Stimulated activated CD4-positive, alpha-beta T cell treated with anti-CD3 and anti-CD28 coated beads, Interleukin-1b, Interleukin-23, amount 100 ng/mL, for 1 hour (primary cell): ENCODE measurements around the gene CERS6.
"Not testable (repeated sequence)": the region's sequence is repeated elsewhere in the genome, so short reads cannot be mapped to it uniquely, and the experiment has no call there.

Experiments
- DNase-seq, 2 donors: peaks; one replicate each; pipeline ENCODE4 v3.0.0-alpha.2; 2020; ENCODE audit warnings: low read depth in 2 of 2

CERS6 gene

GRCh38 chr2:168635065-168635577 is 179.0 kb downstream of the CERS6 start:
- no peak for DNase-seq

- DNase-seq = no peak
Observed at GRCh38 chr2:168639018-168639417, 182.9 kb downstream of the CERS6 start.

GRCh38 chr2:168639441-168639898 is 183.4 kb downstream of the CERS6 start:
- DNase-seq = no peak

- no peak for DNase-seq
Observed at GRCh38 chr2:168640039-168640438, 184.0 kb downstream of the CERS6 start.

- DNase-seq = no peak
Observed at GRCh38 chr2:168641636-168642035, 185.6 kb downstream of the CERS6 start.

- DNase-seq = no peak
Observed at GRCh38 chr2:168642873-168643272, 186.8 kb downstream of the CERS6 start.

- DNase-seq = no peak
Observed at GRCh38 chr2:168643979-168644378, 187.9 kb downstream of the CERS6 start.

- DNase-seq = no peak
Observed at GRCh38 chr2:168645696-168646338, 189.7 kb downstream of the CERS6 start.

GRCh38 chr2:168649105-168649504 is 193.0 kb downstream of the CERS6 start:
- no peak for DNase-seq

GRCh38 chr2:168649562-168649961 is 193.5 kb downstream of the CERS6 start:
- no peak for DNase-seq

- DNase-seq = no peak
Observed at GRCh38 chr2:168650139-168650538, 194.1 kb downstream of the CERS6 start.

- no peak for DNase-seq
Observed at GRCh38 chr2:168650781-168651180, 194.7 kb downstream of the CERS6 start.

- DNase-seq = no peak
Observed at GRCh38 chr2:168652997-168653921, 197.2 kb downstream of the CERS6 start.

GRCh38 chr2:168654705-168655104 is 198.6 kb downstream of the CERS6 start:
- no peak for DNase-seq

- DNase-seq = no peak
Observed at GRCh38 chr2:168655207-168655606, 199.1 kb downstream of the CERS6 start.

- DNase-seq = not testable (repeated sequence)
Observed at GRCh38 chr2:168657378-168657777, 201.3 kb downstream of the CERS6 start.

GRCh38 chr2:168658706-168659105 is 202.6 kb downstream of the CERS6 start:
- no peak for DNase-seq

GRCh38 chr2:168660870-168661862 is 205.1 kb downstream of the CERS6 start:
- DNase-seq = no peak

GRCh38 chr2:168661863-168662256 is 205.8 kb downstream of the CERS6 start:
- no peak for DNase-seq

GRCh38 chr2:168662651-168663208 is 206.7 kb downstream of the CERS6 start:
- DNase-seq = no peak

- DNase-seq = no peak
Observed at GRCh38 chr2:168663993-168664392, 207.9 kb downstream of the CERS6 start.
